A204.1 (cell line): ENCODE measurements around the gene DAP3.
"Not testable (repeated sequence)": the region's sequence is repeated elsewhere in the genome, so short reads cannot be mapped to it uniquely, and the experiment has no call there.

Source experiments
- FAIRE-seq: peaks from 2 replicates; lab custom pipeline; 2012; peaks lifted over from hg19 to GRCh38; lab: Jason Lieb, UNC

Gene DAP3

GRCh38 chr1:155687705-155688323 is 1.1 kb upstream of the DAP3 start:
- not testable (repeated sequence) for FAIRE-seq

- FAIRE-seq = no peak
These were observed 389 bp upstream of the DAP3 start, which contains the start of gene YY1AP1 for GRCh38 chr1:155688324-155689080. YY1AP1 (minus strand) TSS chr1:155688774; CDS start chr1:155680436, 8,338 bp downstream.

GRCh38 chr1:155691992-155692528 is 3.2 kb downstream of the DAP3 start:
- FAIRE-seq = no peak

- FAIRE-seq = no peak
These were observed 5.3 kb downstream of the DAP3 start for GRCh38 chr1:155694167-155694566.

GRCh38 chr1:155695072-155695471 is 6.2 kb downstream of the DAP3 start:
- FAIRE-seq = no peak

- no peak for FAIRE-seq
These were observed 6.7 kb downstream of the DAP3 start for GRCh38 chr1:155695608-155696007.

GRCh38 chr1:155696524-155696923 is 7.6 kb downstream of the DAP3 start:
- FAIRE-seq = no peak

GRCh38 chr1:155697046-155697445 is 8.2 kb downstream of the DAP3 start:
- FAIRE-seq = no peak

GRCh38 chr1:155697616-155698015 is 8.7 kb downstream of the DAP3 start:
- not testable (repeated sequence) for FAIRE-seq

GRCh38 chr1:155698382-155699038 is 9.6 kb downstream of the DAP3 start:
- no peak for FAIRE-seq

GRCh38 chr1:155699062-155699461 is 10.2 kb downstream of the DAP3 start:
- not testable (repeated sequence) for FAIRE-seq

- FAIRE-seq = not testable (repeated sequence)
These were observed 12.8 kb downstream of the DAP3 start for GRCh38 chr1:155701675-155702074.

- no peak for FAIRE-seq
These were observed 14.3 kb downstream of the DAP3 start for GRCh38 chr1:155703216-155703615.

GRCh38 chr1:155704414-155704813 is 15.5 kb downstream of the DAP3 start:
- FAIRE-seq = not testable (repeated sequence)

GRCh38 chr1:155706139-155706538 is 17.2 kb downstream of the DAP3 start:
- FAIRE-seq = no peak

- FAIRE-seq = no peak
These were observed 20.5 kb downstream of the DAP3 start for GRCh38 chr1:155709391-155709790.

GRCh38 chr1:155711457-155711856 is 22.6 kb downstream of the DAP3 start:
- not testable (repeated sequence) for FAIRE-seq

GRCh38 chr1:155712636-155713035 is 23.7 kb downstream of the DAP3 start:
- FAIRE-seq = not testable (repeated sequence)

GRCh38 chr1:155713075-155713474 is 24.2 kb downstream of the DAP3 start:
- no peak for FAIRE-seq

GRCh38 chr1:155715056-155715455 is 26.2 kb downstream of the DAP3 start:
- not testable (repeated sequence) for FAIRE-seq

GRCh38 chr1:155715777-155716176 is 26.9 kb downstream of the DAP3 start:
- FAIRE-seq = no peak

GRCh38 chr1:155717041-155717440 is 28.1 kb downstream of the DAP3 start:
- FAIRE-seq = no peak
